ENCODE measurements around the gene C1R. TPM values are rescaled to one million over a fixed set of nuclear protein-coding genes. Genes with fewer than 3 reads are reported as not detected.

C1R gene
- polyA plus RNA-seq, 1 experiment: 703 TPM

DNA sequence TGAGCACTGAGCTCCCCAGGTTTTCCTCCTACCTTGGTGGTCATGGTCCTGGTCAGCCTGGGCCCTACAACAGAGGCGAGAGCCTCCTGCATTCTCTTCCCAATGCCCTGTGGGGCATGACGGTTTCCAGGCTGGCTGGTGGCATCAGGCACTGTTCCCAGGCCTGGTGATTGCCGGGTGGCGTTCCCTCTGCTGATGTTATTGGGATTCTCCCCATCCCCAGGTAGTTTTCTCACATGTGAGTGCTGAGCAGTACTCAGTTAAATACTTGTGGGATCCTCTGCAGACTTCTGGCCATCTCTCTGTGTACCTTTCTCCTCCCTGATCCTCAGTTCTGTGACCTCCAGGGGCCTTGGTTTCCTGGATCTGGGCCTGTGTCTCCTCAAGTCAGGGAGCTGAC, 15.8 kb downstream of the C1R start:
- H3K4me3 ChIP-seq (ENCODE audit: low read depth, low read length): no peak overlapping the region
- TF ChIP-seq, protein P1, sequence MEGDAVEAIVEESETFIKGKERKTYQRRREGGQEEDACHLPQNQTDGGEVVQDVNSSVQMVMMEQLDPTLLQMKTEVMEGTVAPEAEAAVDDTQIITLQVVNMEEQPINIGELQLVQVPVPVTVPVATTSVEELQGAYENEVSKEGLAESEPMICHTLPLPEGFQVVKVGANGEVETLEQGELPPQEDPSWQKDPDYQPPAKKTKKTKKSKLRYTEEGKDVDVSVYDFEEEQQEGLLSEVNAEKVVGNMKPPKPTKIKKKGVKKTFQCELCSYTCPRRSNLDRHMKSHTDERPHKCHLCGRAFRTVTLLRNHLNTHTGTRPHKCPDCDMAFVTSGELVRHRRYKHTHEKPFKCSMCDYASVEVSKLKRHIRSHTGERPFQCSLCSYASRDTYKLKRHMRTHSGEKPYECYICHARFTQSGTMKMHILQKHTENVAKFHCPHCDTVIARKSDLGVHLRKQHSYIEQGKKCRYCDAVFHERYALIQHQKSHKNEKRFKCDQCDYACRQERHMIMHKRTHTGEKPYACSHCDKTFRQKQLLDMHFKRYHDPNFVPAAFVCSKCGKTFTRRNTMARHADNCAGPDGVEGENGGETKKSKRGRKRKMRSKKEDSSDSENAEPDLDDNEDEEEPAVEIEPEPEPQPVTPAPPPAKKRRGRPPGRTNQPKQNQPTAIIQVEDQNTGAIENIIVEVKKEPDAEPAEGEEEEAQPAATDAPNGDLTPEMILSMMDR (IDR thresholded peaks at IDR 0.05; ENCODE audit: insufficient read depth, low read depth, low read length): no peak
- POLR2A ChIA-PET: interaction anchor here (0.6 to 0.7 kb wide), 2 partner anchors 10 to 418 kb away, joined by 3 to 5 read pairs; no protein-coding TSS in a partner anchor
- CTCF ChIA-PET: interaction anchor here (1.0 to 2.0 kb wide), 9 partner anchors 15 to 139 kb away, joined by 3 to 9 read pairs (median 5); partner anchors contain the start of genes C12orf57, C1R, C1S and RNU7-1
- peaks cover 9% of the 10 kb centered on the region for H3K36me3 ChIP-seq (ENCODE audit: control insufficient read depth, insufficient read depth, low read length)
- H3K27me3 ChIP-seq (ENCODE audit: control insufficient read depth, insufficient read depth, low read length): no peaks in the 10 kb centered on the region
- DNase-seq (ENCODE audit: low read depth): no peak

DNA sequence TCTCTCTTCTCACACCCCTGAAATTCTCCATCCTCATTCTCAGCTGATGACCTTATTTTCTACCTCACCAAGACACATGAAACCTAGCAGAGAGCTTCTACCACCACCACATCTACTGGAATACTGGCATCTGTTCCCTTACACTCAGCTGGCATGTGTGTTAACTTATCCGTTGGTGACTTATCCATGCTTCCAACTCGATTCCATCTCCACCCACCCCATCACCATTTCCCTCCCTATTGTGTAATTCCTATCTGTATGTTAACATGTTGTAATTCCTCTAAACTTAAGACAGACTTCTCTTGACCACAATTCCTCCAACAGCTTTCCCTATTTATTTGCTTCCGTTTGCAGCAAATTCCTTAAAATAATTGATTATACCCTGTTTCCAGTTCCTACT, 16.3 kb downstream of the C1R start:
- peaks cover 6% of the 10 kb centered on the region for H3K36me3 ChIP-seq (ENCODE audit: control insufficient read depth, insufficient read depth, low read length)
- no peak overlapping the region for H3K4me3 ChIP-seq (ENCODE audit: low read depth, low read length)
- TF ChIP-seq, protein P1 (IDR thresholded peaks at IDR 0.05; ENCODE audit: insufficient read depth, low read depth, low read length): no peak
- no peaks in the 10 kb centered on the region for H3K27me3 ChIP-seq (ENCODE audit: control insufficient read depth, insufficient read depth, low read length)
- ChIA-PET CTCF (interaction anchor here (1.0 to 2.0 kb wide), 7 partner anchors 15 to 138 kb away, joined by 3 to 9 read pairs (median 5); partner anchors contain the start of genes C12orf57, C1R, C1S and RNU7-1), POLR2A (interaction anchor here (0.6 to 0.7 kb wide), 2 partner anchors 9 to 419 kb away, joined by 3 to 5 read pairs; no protein-coding TSS in a partner anchor)
- DNase-seq (ENCODE audit: low read depth): peak; percentile 56

DNA sequence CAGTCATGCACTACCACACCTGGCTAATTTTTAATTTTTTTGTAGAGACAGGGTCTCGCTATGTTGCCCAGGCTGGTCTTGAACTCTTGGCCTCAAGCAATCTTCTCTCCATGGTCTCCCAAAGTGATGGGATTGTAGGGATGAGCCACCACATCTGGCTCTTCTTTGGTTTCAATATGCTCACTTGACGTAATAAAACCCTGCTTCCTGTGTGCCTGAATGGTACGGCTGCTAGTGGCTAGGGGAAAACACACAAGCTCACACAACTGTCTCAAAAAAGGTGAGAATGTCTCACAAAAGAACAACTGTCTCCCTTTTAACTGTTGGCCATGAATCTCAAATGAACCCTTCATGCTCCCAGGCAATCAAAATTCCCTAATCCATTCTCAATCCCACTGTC, 16.7 kb downstream of the C1R start:
- CTCF ChIA-PET: interaction anchor here (1.0 to 2.0 kb wide), 7 partner anchors 15 to 138 kb away, joined by 3 to 9 read pairs (median 5); partner anchors contain the start of genes C12orf57, C1R, C1S and RNU7-1

DNA sequence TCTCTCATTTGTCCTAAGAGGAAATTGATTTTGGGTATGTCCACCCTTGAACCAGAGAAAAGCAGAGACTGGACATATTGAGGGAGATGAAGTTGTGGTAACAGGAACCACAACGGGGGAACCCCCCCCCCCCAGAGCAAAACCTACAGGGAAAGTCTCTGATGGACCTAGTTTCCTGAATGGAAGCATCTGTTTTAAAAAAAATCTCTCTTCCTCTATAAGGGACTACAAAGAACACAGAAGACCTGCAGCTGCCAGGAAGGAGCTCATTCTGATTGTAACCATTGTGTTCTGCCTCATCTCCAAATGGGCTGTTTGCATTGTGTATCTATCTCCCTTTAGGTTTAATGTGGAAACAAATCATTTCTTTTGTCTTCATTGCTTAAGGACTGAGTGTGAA, 18.3 kb downstream of the C1R start:
- Histone ChIP-seq H3K27me3 (ENCODE audit: control insufficient read depth, insufficient read depth, low read length) (no peaks in the 10 kb centered on the region), H3K4me3 (ENCODE audit: low read depth, low read length) (no peak overlapping the region), H3K36me3 (ENCODE audit: control insufficient read depth, insufficient read depth, low read length) (peaks cover 7% of the 10 kb centered on the region)
- POLR2A ChIA-PET: interaction anchor here (0.5 kb wide), 1 partner anchor 8 kb away, joined by 3 read pairs; no protein-coding TSS in a partner anchor
- no peak for DNase-seq (ENCODE audit: low read depth)
- TF ChIP-seq, protein P1 (IDR thresholded peaks at IDR 0.05; ENCODE audit: insufficient read depth, low read depth, low read length): no peak
- CTCF ChIA-PET: interaction anchor here (1.5 to 2.2 kb wide), 2 partner anchors 10 to 13 kb away, joined by 3 to 10 read pairs; partner anchors contain the start of gene C1S

More for the DNA sequence above, 16.7 kb downstream of the C1R start:
- Histone ChIP-seq H3K27me3 (ENCODE audit: control insufficient read depth, insufficient read depth, low read length) (no peaks in the 10 kb centered on the region), H3K4me3 (ENCODE audit: low read depth, low read length) (no peak overlapping the region), H3K36me3 (ENCODE audit: control insufficient read depth, insufficient read depth, low read length) (peaks cover 2% of the 10 kb centered on the region)
- POLR2A ChIA-PET: interaction anchor here (0.7 kb wide), 1 partner anchor 9 kb away, joined by 3 read pairs; no protein-coding TSS in a partner anchor
- no peak for DNase-seq (ENCODE audit: low read depth)
- TF ChIP-seq, protein P1 (IDR thresholded peaks at IDR 0.05; ENCODE audit: insufficient read depth, low read depth, low read length): no peak

DNA sequence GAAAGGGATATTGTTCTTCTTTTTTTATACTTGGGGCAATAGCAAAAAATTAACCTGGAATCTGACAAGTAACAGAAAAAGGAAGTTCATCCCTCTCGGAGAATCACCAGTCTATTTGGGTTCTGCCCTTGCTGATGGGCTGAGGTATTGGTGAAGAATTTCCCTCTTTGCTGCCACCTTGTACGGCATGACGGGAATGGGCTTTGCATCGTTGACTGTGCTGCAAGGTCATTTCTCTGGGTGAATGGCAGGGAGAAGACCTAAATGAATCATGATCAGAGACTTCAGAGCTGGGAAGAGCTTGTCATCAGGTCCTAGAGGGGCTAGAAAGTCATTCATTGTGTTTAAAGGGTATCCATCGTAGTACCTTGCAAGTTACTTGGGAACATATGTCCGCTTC, 19.7 kb downstream of the C1R start:
- CTCF ChIA-PET: interaction anchor here (1.5 to 2.2 kb wide), 2 partner anchors 9 to 11 kb away, joined by 3 to 10 read pairs; partner anchors contain the start of gene C1S
- DNase-seq (ENCODE audit: low read depth): no peak
- TF ChIP-seq, protein P1 (IDR thresholded peaks at IDR 0.05; ENCODE audit: insufficient read depth, low read depth, low read length): no peak
- Histone ChIP-seq H3K27me3 (ENCODE audit: control insufficient read depth, insufficient read depth, low read length) (no peaks in the 10 kb centered on the region), H3K36me3 (ENCODE audit: control insufficient read depth, insufficient read depth, low read length) (peaks cover 12% of the 10 kb centered on the region), H3K4me3 (ENCODE audit: low read depth, low read length) (no peak overlapping the region)
- POLR2A ChIA-PET: interaction anchor here (0.7 kb wide), 1 partner anchor 12 kb away, joined by 3 read pairs; the partner anchor contains the start of gene C1S

Measured in BJ (cell line).